Neural crest cell (in vitro differentiated cells): ENCODE results near the gene FNDC3B. TPM values are rescaled to one million over a fixed set of nuclear protein-coding genes. Genes with fewer than 3 reads are reported as not detected.

Experiments
- DNase-seq: peaks from one replicate; pipeline ENCODE4 v3.0.0; 2021; ENCODE audit warnings: low read depth, mixed read lengths, low spot score
- H3K27ac Mint-ChIP-seq: one replicate; pipeline ENCODE4 v1.8.0; 2021; ENCODE audit warnings: mild to moderate bottlenecking, mixed read lengths; ENCODE audit not compliant: unreplicated experiment
- H3K27me3 Mint-ChIP-seq: 2 replicates; pipeline ENCODE4 v1.8.0; 2021; ENCODE audit warnings: low read depth, mild to moderate bottlenecking, mixed read lengths
- H3K36me3 Mint-ChIP-seq: 2 replicates; pipeline ENCODE4 v1.8.0; 2021; ENCODE audit warnings: low read depth, mild to moderate bottlenecking, mixed read lengths
- H3K4me1 Mint-ChIP-seq: 2 replicates; pipeline ENCODE4 v1.8.0; 2021; ENCODE audit warnings: mixed read lengths
- H3K4me3 Mint-ChIP-seq: one replicate; pipeline ENCODE4 v1.8.0; 2021; ENCODE audit warnings: mild to moderate bottlenecking, mixed read lengths
- H3K9me3 Mint-ChIP-seq: 2 replicates; pipeline ENCODE4 v1.8.0; 2021; ENCODE audit warnings: mixed read lengths
- total RNA-seq: library from RNA; stranded (reverse); gene quantifications from 2 replicates; pipeline ENCODE4 v1.2.1, GENCODE V29; 2021
- TF ChIP-seq, protein P1 (sequence below): fragments of 200-600 bp; sonication (generic); conservative IDR thresholded peaks from 2 replicates; pipeline ENCODE4 v1.5.0; 2021; ENCODE audit warnings: antibody characterized with exemption, mild to moderate bottlenecking

The FNDC3B gene
- total RNA-seq, 1 donor from 2014 or later, result 41.5 TPM

DNA sequence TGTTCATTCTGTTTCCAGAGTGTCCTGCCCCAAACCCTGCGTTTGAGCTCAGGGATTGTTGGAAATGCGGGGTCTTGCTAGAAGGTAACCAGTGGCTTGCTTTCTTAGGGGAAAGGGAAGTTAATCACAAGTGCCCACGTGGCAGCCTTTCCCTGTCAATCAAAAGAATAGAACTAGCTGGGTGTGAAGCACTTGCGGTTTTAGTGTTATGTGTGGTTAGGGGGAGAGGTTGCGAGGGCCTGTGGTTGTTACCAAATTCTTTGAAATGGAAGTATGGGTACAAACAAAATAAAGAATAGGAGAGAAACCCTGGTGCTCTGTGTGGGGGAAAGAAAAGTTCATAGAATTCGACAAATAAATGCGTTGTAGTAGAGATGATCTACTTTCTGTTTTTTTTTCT, 67.6 kb downstream of the FNDC3B start:
- H3K27me3 Mint-ChIP-seq, result no peaks in the 10 kb centered on the region
- DNase-seq, result no peak
- H3K36me3 Mint-ChIP-seq, result peaks cover 10% of the 10 kb centered on the region
- no peaks in the 10 kb centered on the region for H3K9me3 Mint-ChIP-seq
- H3K4me1 Mint-ChIP-seq, result peaks cover 66% of the 10 kb centered on the region
- no peak overlapping the region for H3K4me3 Mint-ChIP-seq
- peak overlapping the region; percentile 64 for H3K27ac Mint-ChIP-seq
- TF ChIP-seq, protein P1, sequence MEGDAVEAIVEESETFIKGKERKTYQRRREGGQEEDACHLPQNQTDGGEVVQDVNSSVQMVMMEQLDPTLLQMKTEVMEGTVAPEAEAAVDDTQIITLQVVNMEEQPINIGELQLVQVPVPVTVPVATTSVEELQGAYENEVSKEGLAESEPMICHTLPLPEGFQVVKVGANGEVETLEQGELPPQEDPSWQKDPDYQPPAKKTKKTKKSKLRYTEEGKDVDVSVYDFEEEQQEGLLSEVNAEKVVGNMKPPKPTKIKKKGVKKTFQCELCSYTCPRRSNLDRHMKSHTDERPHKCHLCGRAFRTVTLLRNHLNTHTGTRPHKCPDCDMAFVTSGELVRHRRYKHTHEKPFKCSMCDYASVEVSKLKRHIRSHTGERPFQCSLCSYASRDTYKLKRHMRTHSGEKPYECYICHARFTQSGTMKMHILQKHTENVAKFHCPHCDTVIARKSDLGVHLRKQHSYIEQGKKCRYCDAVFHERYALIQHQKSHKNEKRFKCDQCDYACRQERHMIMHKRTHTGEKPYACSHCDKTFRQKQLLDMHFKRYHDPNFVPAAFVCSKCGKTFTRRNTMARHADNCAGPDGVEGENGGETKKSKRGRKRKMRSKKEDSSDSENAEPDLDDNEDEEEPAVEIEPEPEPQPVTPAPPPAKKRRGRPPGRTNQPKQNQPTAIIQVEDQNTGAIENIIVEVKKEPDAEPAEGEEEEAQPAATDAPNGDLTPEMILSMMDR, result no peak

- H3K4me3 Mint-ChIP-seq, result no peak overlapping the region
- H3K4me1 Mint-ChIP-seq, result peaks cover 66% of the 10 kb centered on the region
- H3K36me3 Mint-ChIP-seq, result peaks cover 13% of the 10 kb centered on the region
- no peak overlapping the region for H3K27ac Mint-ChIP-seq
- TF ChIP-seq, protein P1, result no peak
- H3K27me3 Mint-ChIP-seq, result no peaks in the 10 kb centered on the region
- no peak for DNase-seq
- H3K9me3 Mint-ChIP-seq, result no peaks in the 10 kb centered on the region
These were observed 68.0 kb downstream of the FNDC3B start for GRCh38 chr3:172107403-172107802.

- Mint-ChIP-seq H3K27me3 (no peaks in the 10 kb centered on the region), H3K4me3 (no peak overlapping the region), H3K27ac (no peak overlapping the region), H3K9me3 (no peaks in the 10 kb centered on the region), H3K36me3 (peaks cover 22% of the 10 kb centered on the region), H3K4me1 (peaks cover 56% of the 10 kb centered on the region)
- no peak for DNase-seq
- TF ChIP-seq, protein P1, result no peak
These were observed 70.9 kb downstream of the FNDC3B start for GRCh38 chr3:172110127-172110779.

DNA sequence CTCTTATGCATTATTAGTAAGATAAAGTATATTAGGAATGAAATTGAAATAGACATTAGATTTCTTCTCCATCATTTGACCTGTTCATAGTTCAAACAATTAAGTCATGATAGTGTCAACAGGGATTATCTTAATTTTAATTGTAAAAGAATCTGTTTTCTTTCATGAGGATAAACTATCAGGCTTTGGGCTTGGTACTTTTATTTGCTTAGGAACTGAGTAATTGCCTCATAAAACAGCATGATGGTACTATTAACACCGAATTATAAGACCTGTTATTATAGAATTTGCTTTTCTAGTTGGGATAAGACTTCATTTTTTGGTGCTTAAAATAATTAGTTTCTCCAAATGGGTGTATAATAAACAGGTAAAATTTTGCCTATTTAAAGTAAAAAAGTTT, 71.8 kb downstream of the FNDC3B start:
- Mint-ChIP-seq H3K4me1 (peaks cover 48% of the 10 kb centered on the region), H3K9me3 (no peaks in the 10 kb centered on the region), H3K4me3 (no peak overlapping the region), H3K36me3 (peaks cover 22% of the 10 kb centered on the region), H3K27me3 (no peaks in the 10 kb centered on the region), H3K27ac (no peak overlapping the region)
- TF ChIP-seq, protein P1, result no peak
- no peak for DNase-seq

- peaks cover 25% of the 10 kb centered on the region for H3K36me3 Mint-ChIP-seq
These were observed 72.8 kb downstream of the FNDC3B start for GRCh38 chr3:172112078-172112733.

More at GRCh38 chr3:172112078-172112733, 72.8 kb downstream of the FNDC3B start:
- no peak for DNase-seq
- Mint-ChIP-seq H3K4me3 (no peak overlapping the region), H3K27ac (peak overlapping the region; percentile 92), H3K4me1 (peaks cover 38% of the 10 kb centered on the region), H3K27me3 (no peaks in the 10 kb centered on the region), H3K9me3 (no peaks in the 10 kb centered on the region)
- TF ChIP-seq, protein P1, result no peak
